Karpas-422 (cell line): ENCODE measurements around the gene HRCT1. TPM values are rescaled to one million over a fixed set of nuclear protein-coding genes. Genes with fewer than 3 reads are reported as not detected.
A peak's percentile ranks its signal among the peaks of the same experiment; 100 is the strongest.

Source experiments
- DNase-seq: peaks from one replicate; pipeline ENCODE4 v3.0.0-alpha.2; 2015
- H2AFZ ChIP-seq: fragments of 200-600 bp; sonication (generic); 2 replicates; pipeline ENCODE4 v1.6.1; 2014; ENCODE audit warnings: antibody characterized with exemption, low read length, mixed read lengths
- H3K27ac ChIP-seq: fragments of 200-600 bp; sonication (generic); 2 replicates; pipeline ENCODE4 v1.5.1; 2014; ENCODE audit warnings: mild to moderate bottlenecking, low read length, moderate library complexity
- H3K27me3 ChIP-seq: fragments of 200-600 bp; sonication (generic); 2 replicates; pipeline ENCODE4 v1.6.1; 2014; ENCODE audit warnings: low read length, mixed read lengths
- H3K36me3 ChIP-seq: fragments of 200-600 bp; sonication (generic); 2 replicates; pipeline ENCODE4 v1.6.1; 2014; ENCODE audit warnings: low read length, mixed read lengths; ENCODE audit not compliant: insufficient read depth
- H3K4me1 ChIP-seq: fragments of 200-600 bp; sonication (generic); 2 replicates; pipeline ENCODE4 v1.6.1; 2014; ENCODE audit warnings: mild to moderate bottlenecking, low read length, mixed read lengths
- H3K4me2 ChIP-seq: fragments of 200-600 bp; sonication (generic); 2 replicates; pipeline ENCODE4 v1.6.1; 2014; ENCODE audit warnings: low read length, low read depth, mild to moderate bottlenecking; ENCODE audit not compliant: poor library complexity, severe bottlenecking
- H3K4me3 ChIP-seq: fragments of 200-600 bp; sonication (generic); 2 replicates; pipeline ENCODE4 v1.5.1; 2014; ENCODE audit warnings: mild to moderate bottlenecking, antibody characterized with exemption, low read length, mixed read lengths
- H3K79me2 ChIP-seq: fragments of 200-600 bp; sonication (generic); 2 replicates; pipeline ENCODE4 v1.6.1; 2014; ENCODE audit warnings: mild to moderate bottlenecking, low read length, mixed read lengths
- H3K9ac ChIP-seq: fragments of 200-600 bp; sonication (generic); 2 replicates; pipeline ENCODE4 v1.6.0; 2014; ENCODE audit warnings: low read length
- H3K9me2 ChIP-seq: fragments of 200-600 bp; sonication (generic), shearing (Covaris generic); replicated peaks from 2 replicates; pipeline ENCODE4 v1.6.0; 2014; ENCODE audit warnings: mild to moderate bottlenecking, low read length, moderate library complexity; ENCODE audit not compliant: insufficient read depth
- H3K9me3 ChIP-seq: fragments of 300-700, 200-600 bp; sonication (generic); 2 replicates; pipeline ENCODE4 v1.6.1; 2014; ENCODE audit warnings: low read length, mixed read lengths
- H4K20me1 ChIP-seq: fragments of 200-600 bp; sonication (generic); 2 replicates; pipeline ENCODE4 v1.6.1; 2014; ENCODE audit warnings: mild to moderate bottlenecking, antibody characterized with exemption, low read length, low read depth; ENCODE audit not compliant: insufficient read depth
- total RNA-seq: library from RNA; depleted of rRNA; stranded (reverse); fragments of >200 nt; shearing (Covaris generic); gene quantifications from 2 replicates; pipeline ENCODE4 v1.2.3, GENCODE V29; 2014; ENCODE audit warnings: low replicate concordance

Gene HRCT1
- total RNA-seq, 1 experiment from 2014 or later = not detected

GRCh38 chr9:35899021-35899420, 7.0 kb upstream of the HRCT1 start:
- Histone ChIP-seq H3K9ac (no peak overlapping the region), H3K9me2 (no peaks in the 10 kb centered on the region), H4K20me1 (no peaks in the 10 kb centered on the region), H3K4me3 (no peak overlapping the region), H3K27me3 (no peaks in the 10 kb centered on the region), H3K9me3 (no peaks in the 10 kb centered on the region), H3K4me2 (no peak overlapping the region), H3K27ac (no peak overlapping the region), H3K4me1 (no peaks in the 10 kb centered on the region), H3K79me2 (no peaks in the 10 kb centered on the region), H2AFZ (no peak overlapping the region), H3K36me3 (no peaks in the 10 kb centered on the region)
- no peak for DNase-seq

GRCh38 chr9:35903049-35903448, 3.0 kb upstream of the HRCT1 start:
- Histone ChIP-seq H3K79me2 (no peaks in the 10 kb centered on the region), H3K27ac (no peak overlapping the region), H3K4me2 (no peak overlapping the region), H3K36me3 (no peaks in the 10 kb centered on the region), H4K20me1 (no peaks in the 10 kb centered on the region), H3K9me2 (no peaks in the 10 kb centered on the region), H3K9ac (no peak overlapping the region), H3K27me3 (no peaks in the 10 kb centered on the region), H2AFZ (no peak overlapping the region), H3K4me3 (no peak overlapping the region), H3K4me1 (no peaks in the 10 kb centered on the region), H3K9me3 (no peaks in the 10 kb centered on the region)
- DNase-seq = peak; percentile 69

- Histone ChIP-seq H3K27me3 (no peaks in the 10 kb centered on the region), H3K9me2 (no peaks in the 10 kb centered on the region), H4K20me1 (no peaks in the 10 kb centered on the region), H3K27ac (no peak overlapping the region), H3K4me3 (no peak overlapping the region), H3K4me1 (no peaks in the 10 kb centered on the region), H2AFZ (no peak overlapping the region), H3K79me2 (no peaks in the 10 kb centered on the region), H3K9ac (no peak overlapping the region), H3K4me2 (no peak overlapping the region), H3K9me3 (no peaks in the 10 kb centered on the region), H3K36me3 (no peaks in the 10 kb centered on the region)
- DNase-seq = no peak
Measured at GRCh38 chr9:35904338-35904737, 1.7 kb upstream of the HRCT1 start.

- no peaks in the 10 kb centered on the region for H3K36me3 ChIP-seq
- no peak for DNase-seq
- H4K20me1 ChIP-seq = no peaks in the 10 kb centered on the region
- no peak overlapping the region for H2AFZ ChIP-seq
- no peaks in the 10 kb centered on the region for H3K9me3 ChIP-seq
- H3K27me3 ChIP-seq = no peaks in the 10 kb centered on the region
- no peak overlapping the region for H3K9ac ChIP-seq
- H3K4me3 ChIP-seq = no peak overlapping the region
- H3K79me2 ChIP-seq = no peaks in the 10 kb centered on the region
- no peak overlapping the region for H3K27ac ChIP-seq
- no peaks in the 10 kb centered on the region for H3K4me1 ChIP-seq
- no peaks in the 10 kb centered on the region for H3K9me2 ChIP-seq
- H3K4me2 ChIP-seq = no peak overlapping the region
Measured at GRCh38 chr9:35905051-35905781, 786 bp upstream of the HRCT1 start.

GRCh38 chr9:35906923-35907699, 1.1 kb downstream of the HRCT1 start:
- Histone ChIP-seq H3K4me3 (no peak overlapping the region), H3K9me2 (no peaks in the 10 kb centered on the region), H3K9me3 (no peaks in the 10 kb centered on the region), H3K9ac (no peak overlapping the region), H3K27ac (no peak overlapping the region), H3K4me1 (no peaks in the 10 kb centered on the region), H2AFZ (no peak overlapping the region), H3K79me2 (no peaks in the 10 kb centered on the region), H3K4me2 (no peak overlapping the region), H3K36me3 (no peaks in the 10 kb centered on the region), H3K27me3 (no peaks in the 10 kb centered on the region), H4K20me1 (no peaks in the 10 kb centered on the region)
- DNase-seq = no peak

GRCh38 chr9:35907711-35908503, 1.9 kb downstream of the HRCT1 start:
- H3K4me3 ChIP-seq = no peak overlapping the region
- no peaks in the 10 kb centered on the region for H3K36me3 ChIP-seq
- no peaks in the 10 kb centered on the region for H3K9me3 ChIP-seq
- no peak overlapping the region for H3K4me2 ChIP-seq
- DNase-seq = no peak
- no peak overlapping the region for H3K9ac ChIP-seq
- no peaks in the 10 kb centered on the region for H3K79me2 ChIP-seq
- H3K27me3 ChIP-seq = no peaks in the 10 kb centered on the region
- no peaks in the 10 kb centered on the region for H3K4me1 ChIP-seq
- H3K9me2 ChIP-seq = no peaks in the 10 kb centered on the region
- H3K27ac ChIP-seq = no peak overlapping the region
- H2AFZ ChIP-seq = no peak overlapping the region
- no peaks in the 10 kb centered on the region for H4K20me1 ChIP-seq

GRCh38 chr9:35908504-35909125, 2.6 kb downstream of the HRCT1 start:
- Histone ChIP-seq H3K79me2 (no peaks in the 10 kb centered on the region), H3K36me3 (no peaks in the 10 kb centered on the region), H4K20me1 (no peaks in the 10 kb centered on the region), H2AFZ (no peak overlapping the region), H3K27me3 (no peaks in the 10 kb centered on the region), H3K9me3 (no peaks in the 10 kb centered on the region), H3K4me1 (no peaks in the 10 kb centered on the region), H3K27ac (no peak overlapping the region), H3K9me2 (no peaks in the 10 kb centered on the region), H3K9ac (no peak overlapping the region), H3K4me2 (no peak overlapping the region), H3K4me3 (no peak overlapping the region)
- no peak for DNase-seq

GRCh38 chr9:35909274-35909673, 3.3 kb downstream of the HRCT1 start, which contains the start of gene SPAAR:
TSS of gene SPAAR (plus strand) at chr9:35909490. CDS start at chr9:35910464, 974 bp downstream.
- Histone ChIP-seq H3K9me3 (no peaks in the 10 kb centered on the region), H3K4me3 (no peak within 1 kb of the TSS), H4K20me1 (no peaks in the 10 kb centered on the region), H3K9ac (no peak within 1 kb of the TSS), H3K79me2 (no peaks in the 10 kb centered on the region), H3K27ac (no peak within 1 kb of the TSS), H3K4me1 (no peaks in the 10 kb centered on the region), H3K27me3 (no peaks in the 10 kb centered on the region), H3K4me2 (no peak within 1 kb of the TSS), H3K9me2 (no peaks in the 10 kb centered on the region), H3K36me3 (no peaks in the 10 kb centered on the region), H2AFZ (no peak within 1 kb of the TSS)
- DNase-seq = no peak
